Amygdala (tissue), 56 donors: Measurements from ENCODE around the gene NPIPB8.
"Not testable (repeated sequence)": the region's sequence is repeated elsewhere in the genome, so short reads cannot be mapped to it uniquely, and the experiment has no call there.

ENCODE experiments used
- DNase-seq, 56 donors: peaks; one replicate each; lab custom pipeline; 2025; lab: John Stamatoyannopoulos, UW

Gene NPIPB8

GRCh38 chr16:28622532-28623171 is 15.2 kb upstream of the NPIPB8 start:
- DNase-seq = not testable (repeated sequence)

GRCh38 chr16:28623172-28623711 is 14.6 kb upstream of the NPIPB8 start:
- peak in 18 of 56 donors; percentile 4 to 55 (median 36) for DNase-seq

DNA sequence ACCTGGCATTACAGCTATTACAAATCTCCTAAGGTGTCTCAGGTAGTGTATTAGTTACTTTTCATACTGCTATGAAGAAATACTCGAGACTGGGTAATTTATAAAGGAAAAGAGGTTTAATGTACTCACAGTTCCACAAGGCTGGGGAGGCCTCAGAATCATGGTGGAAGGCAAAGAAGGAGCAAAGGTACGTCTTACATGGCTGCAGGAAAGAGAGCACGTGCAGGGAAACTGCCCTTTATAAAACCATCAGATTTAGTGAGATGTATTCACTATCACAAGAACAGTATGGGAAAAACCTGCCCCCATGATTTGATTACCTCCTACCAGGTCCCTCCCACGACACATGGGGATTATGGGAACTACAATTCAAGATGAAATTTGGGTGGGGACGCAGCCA is 7.0 kb upstream of the NPIPB8 start:
- not testable (repeated sequence) for DNase-seq

DNA sequence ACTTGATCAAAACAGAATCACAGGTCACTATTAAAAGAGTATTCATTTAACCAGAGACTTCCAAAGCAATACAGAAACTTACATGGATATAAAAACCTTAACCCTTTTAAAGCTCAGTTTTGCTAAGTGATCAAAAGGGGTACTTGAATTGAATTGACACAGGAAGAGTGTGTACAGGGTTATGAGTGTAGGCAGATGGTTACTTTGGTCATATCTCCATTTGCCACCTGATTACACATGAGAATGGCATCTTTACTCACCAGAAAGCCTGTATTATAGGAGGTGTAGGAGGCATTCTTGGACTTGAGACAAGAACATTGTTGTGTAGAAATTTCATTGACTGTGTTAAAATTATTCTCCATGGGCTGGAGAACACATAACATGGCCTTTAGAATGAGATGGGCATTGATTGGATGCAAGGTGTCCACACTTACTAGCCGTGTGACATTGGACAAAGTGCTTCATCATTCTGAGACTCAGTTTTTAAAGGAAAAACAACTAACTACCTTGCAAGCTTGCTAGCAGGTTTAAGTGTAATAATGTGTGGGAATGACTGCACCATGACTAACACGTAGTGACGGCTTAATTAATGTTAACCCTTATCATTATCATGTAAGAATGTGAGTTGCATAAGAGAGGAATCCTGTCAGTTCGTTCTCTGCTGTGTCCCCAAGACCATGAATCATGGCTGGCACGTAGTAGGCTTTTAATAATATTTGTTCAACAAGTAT is 1.6 kb upstream of the NPIPB8 start:
- DNase-seq = not testable (repeated sequence)

GRCh38 chr16:28638359-28638758 is 494 bp downstream of the NPIPB8 start:
- DNase-seq = not testable (repeated sequence)

DNA sequence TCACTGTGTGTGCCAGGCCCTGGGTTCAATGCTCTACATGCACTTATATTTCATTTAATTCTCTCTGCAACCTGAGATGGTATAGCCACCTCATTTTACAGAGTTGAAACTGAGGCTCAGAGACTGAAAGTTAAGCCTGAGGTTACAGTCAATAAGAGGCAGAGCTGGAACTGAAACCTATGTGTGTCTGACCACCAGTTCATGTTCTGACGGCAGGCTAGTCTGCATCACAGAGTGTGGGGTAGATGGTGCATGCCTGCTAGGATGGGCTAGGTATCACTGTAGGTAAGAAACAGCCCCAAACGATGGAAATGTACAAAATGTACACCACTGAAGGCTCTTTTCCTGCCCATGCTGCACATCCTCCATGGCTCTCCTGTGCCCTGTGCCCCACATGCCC is 2.1 kb downstream of the NPIPB8 start:
- DNase-seq = not testable (repeated sequence)

DNA sequence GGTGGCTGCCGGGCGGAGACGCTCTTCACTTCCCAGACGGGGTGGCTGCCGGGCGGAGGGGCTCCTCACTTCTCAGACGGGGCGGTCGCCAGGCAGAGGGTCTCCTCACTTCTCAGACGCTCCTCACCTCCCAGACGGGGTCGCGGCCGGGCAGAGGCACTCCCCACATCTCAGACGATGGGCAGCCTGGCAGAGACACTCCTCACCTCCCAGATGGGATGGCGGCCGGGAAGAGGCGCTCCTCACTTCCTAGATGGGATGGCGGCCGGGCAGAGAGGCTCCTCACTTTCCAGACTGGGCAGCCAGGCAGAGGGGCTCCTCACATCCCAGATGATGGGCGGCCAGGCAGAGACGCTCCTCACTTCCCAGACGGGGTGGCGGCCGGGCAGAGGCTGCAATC is 28.4 kb downstream of the NPIPB8 start:
- DNase-seq = not testable (repeated sequence)

DNA sequence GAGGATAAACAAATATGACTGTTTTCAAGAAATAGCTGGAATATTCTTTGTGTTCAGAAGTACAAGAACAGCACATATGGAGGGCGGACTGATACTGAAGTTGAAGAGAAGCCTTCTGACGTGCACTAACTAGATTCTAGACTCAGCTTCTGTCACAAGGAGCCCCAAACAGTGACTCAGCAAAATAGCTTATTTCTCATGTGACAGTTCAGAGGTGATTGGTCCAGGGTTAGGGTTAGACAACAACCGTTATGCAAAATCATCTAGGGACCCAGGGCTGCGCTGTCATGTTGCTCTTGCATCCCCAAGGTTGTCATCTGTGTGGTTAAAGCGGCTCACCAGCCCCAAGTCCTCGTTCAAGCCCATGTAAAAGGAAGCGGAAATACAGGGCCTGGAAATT is 29.6 kb downstream of the NPIPB8 start:
- DNase-seq = not testable (repeated sequence)

DNA sequence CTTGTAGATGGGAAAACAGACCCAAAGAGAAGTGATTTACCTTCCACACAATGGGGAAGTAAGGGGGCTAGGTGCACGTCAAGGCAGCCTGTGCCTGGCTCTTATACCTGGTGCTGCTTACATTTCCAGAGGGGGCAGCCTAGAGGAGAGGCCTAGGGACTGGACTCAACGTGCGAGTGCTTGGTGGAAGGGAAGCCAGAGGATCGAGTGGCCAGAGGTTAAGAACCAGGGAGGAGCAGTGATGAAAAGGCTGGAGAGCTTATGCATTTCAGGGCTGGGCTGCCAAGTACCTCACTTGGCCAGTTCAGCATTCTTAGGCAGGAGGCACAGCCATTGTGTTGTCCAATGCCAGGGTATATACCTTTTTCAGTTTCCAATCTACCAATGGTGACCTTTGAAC is 30.3 kb downstream of the NPIPB8 start:
- DNase-seq = not testable (repeated sequence)

DNA sequence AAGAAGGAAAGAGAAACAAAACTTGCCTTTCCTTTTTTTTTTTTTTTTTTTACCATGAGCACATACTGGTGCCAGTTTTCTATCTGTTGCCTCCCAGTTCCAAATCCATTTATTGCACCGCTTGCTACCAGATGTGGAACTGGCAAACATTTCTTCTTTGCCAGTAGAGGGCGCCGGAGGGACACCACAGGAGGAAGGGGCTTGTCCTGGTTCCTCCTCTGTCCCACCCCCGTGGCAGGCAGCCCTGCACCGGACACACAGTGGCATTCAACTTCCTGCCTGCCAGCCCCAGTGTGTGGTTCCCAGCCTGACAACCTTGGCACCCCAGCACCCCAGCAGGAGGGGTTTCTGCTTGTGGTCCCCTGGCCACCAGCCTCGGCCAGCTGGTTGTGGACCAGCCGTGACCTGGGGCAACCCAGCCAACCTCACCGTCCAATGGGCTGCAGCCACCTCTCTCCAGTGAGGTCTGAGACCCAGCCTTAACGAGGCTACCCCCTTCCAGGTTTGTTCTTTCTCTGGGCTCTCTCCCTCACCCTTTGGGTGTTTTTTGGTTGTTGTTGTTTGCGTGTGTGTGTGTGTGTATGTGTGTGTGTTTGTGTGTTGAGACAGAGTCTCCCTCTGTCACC is 50.6 kb downstream of the NPIPB8 start:
- not testable (repeated sequence) for DNase-seq

GRCh38 chr16:28689425-28689824 is 51.6 kb downstream of the NPIPB8 start:
- not testable (repeated sequence) for DNase-seq

- DNase-seq = not testable (repeated sequence)
Measured at GRCh38 chr16:28691722-28692121, 53.9 kb downstream of the NPIPB8 start.

DNA sequence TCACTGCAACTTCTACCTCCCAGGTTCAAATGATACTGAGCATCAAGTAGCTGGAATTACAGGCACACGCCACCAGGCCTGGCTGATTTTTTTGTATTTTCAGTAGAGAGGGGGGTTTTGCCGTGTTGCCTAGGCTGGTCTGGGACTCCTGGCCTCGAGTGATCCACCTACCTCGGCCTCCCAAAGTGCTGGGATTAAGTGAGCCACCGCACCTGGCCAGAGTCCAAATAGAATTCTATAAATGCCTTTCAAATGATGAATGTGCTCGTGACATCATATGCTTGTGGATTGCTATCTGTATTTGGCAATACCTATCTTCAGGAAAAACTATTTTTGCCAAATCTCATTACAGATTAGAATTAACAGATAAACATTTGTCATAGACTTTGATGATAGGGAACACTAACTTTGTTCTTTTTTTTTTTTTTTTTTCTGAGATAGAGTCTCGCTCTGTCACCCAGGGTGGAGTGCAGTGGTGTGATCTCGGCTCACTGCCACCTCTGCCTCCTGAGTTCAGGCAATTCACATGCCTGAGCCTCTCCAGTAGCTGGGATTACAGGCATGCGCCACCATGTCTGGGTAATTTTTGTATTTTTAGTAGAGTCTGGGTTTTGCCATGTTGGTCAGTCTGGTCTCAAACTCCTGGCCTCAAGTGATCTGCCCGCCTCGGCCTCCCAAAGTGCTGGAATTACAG is 55.5 kb downstream of the NPIPB8 start:
- DNase-seq = not testable (repeated sequence)

DNA sequence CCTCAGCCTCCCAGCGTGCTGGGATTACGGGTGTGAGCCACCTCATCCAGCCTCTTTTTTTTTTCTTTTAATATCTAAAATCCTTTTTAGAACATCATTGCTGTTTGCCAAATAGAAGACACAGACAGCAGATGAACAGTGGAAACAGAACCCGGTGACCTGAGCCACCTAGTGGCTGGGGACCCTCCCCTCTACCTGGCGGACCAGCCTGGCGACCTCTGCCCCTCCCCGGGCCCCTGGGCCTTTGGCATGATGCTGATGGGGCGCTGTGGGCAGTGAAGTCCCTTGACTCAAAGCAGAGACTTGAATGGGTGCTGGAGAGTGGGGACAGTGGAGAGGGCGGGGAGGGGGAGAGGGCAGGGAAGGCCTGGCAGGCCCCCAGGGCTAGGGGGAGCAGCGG is 61.9 kb downstream of the NPIPB8 start:
- DNase-seq = not testable (repeated sequence)

DNA sequence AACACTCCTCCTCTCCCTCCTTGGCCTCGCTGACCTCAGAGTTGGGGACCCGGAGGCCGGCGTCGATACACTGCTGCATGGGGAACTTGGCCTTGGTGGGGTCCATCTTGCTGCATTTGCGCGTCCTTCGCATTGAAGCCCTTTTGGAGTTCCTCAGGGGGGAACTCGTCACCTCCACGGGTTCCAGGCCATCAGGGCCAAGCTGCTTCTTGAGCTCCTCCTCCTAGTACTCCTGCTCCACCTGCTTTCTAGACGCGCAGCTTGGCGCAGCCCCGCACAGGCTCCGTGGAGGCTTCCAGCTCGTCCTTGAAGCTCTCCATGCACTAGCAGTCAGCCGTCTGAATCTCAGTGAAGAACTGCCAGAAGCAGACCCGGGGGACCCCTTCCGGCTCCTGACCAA is 62.5 kb downstream of the NPIPB8 start:
- not testable (repeated sequence) for DNase-seq

GRCh38 chr16:28701384-28701783 is 63.5 kb downstream of the NPIPB8 start:
- DNase-seq = not testable (repeated sequence)

DNA sequence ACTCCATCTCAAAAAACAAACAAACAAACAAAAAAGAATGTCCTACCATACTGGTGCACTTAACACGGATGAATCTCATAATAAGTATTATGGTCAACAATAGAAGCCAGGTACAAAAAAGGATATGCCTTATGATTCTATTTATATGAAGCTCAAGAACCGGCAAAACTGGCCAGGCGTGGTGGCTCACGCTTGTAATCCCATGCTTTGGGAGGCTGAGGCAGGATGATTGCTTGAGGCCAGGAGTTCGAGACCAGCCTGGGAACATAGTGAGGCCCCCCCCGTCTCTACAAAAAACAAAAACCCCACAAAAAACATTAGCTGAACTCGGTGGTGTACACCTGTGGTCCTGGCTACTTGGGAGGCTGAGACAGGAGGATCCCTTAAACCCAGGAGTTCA is 66.4 kb downstream of the NPIPB8 start:
- not testable (repeated sequence) for DNase-seq
